HL-60 (cell line): ENCODE measurements around the gene FAM222B.

Source experiments
- GABPA ChIP-seq: IDR thresholded peaks from 2 replicates; pipeline ENCODE4 v1.6.1; 2012; ENCODE audit warnings: low read depth
- POLR2AphosphoS5 ChIP-seq: IDR thresholded peaks from 2 replicates; pipeline ENCODE4 v1.6.1; 2012; ENCODE audit warnings: low read depth
- REST ChIP-seq: IDR thresholded peaks from 2 replicates; pipeline ENCODE4 v1.6.1; 2012; ENCODE audit warnings: low read depth; ENCODE audit not compliant: insufficient replicate concordance
- TF ChIP-seq, protein P1 (sequence below): IDR thresholded peaks from one replicate; pipeline ENCODE4 v1.5.1; 2011; ENCODE audit warnings: low read length, control low read depth, inconsistent platforms; ENCODE audit not compliant: insufficient read depth

- TF ChIP-seq, protein P1, sequence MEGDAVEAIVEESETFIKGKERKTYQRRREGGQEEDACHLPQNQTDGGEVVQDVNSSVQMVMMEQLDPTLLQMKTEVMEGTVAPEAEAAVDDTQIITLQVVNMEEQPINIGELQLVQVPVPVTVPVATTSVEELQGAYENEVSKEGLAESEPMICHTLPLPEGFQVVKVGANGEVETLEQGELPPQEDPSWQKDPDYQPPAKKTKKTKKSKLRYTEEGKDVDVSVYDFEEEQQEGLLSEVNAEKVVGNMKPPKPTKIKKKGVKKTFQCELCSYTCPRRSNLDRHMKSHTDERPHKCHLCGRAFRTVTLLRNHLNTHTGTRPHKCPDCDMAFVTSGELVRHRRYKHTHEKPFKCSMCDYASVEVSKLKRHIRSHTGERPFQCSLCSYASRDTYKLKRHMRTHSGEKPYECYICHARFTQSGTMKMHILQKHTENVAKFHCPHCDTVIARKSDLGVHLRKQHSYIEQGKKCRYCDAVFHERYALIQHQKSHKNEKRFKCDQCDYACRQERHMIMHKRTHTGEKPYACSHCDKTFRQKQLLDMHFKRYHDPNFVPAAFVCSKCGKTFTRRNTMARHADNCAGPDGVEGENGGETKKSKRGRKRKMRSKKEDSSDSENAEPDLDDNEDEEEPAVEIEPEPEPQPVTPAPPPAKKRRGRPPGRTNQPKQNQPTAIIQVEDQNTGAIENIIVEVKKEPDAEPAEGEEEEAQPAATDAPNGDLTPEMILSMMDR: no peak
- TF ChIP-seq POLR2AphosphoS5 (no peak), REST (no peak), GABPA (no peak)
These were observed 97.4 kb downstream of the FAM222B start for GRCh38 chr17:28744972-28745785.
